Adrenal gland (tissue), 12 donors: ENCODE data around the gene GLP1R. TPM values are rescaled to one million over a fixed set of nuclear protein-coding genes. Genes with fewer than 3 reads are reported as not detected.

Experiments
- DNase-seq, 7 donors: peaks; one replicate each; pipeline ENCODE4 v3.0.0-alpha.2; 2019 to 2020
- H3K27ac ChIP-seq, 5 donors: fragments of 200-600 bp; sonication (generic) in 4 of 5; 1 replicate in 3 of 5; 2 replicates in 2 of 5; pipeline versions ENCODE4 v1.5.1 to v1.8.0; 2016 to 2020; ENCODE audit warnings: mild to moderate bottlenecking in 1 of 5
- H3K27me3 ChIP-seq: fragments of 200-600 bp; 2 replicates; pipeline ENCODE4 v1.8.0; 2021
- H3K36me3 ChIP-seq, 2 donors: fragments of 200-600 bp; replicated peaks in 1 of 2; 1 replicate in 1 of 2; 2 replicates in 1 of 2; pipeline versions ENCODE4 v1.5.1 to v1.8.0; 2018 to 2022
- H3K4me1 ChIP-seq, 2 donors: fragments of 200-600 bp; replicated peaks in 1 of 2; 1 replicate in 1 of 2; 2 replicates in 1 of 2; pipeline versions ENCODE4 v1.5.1 to v1.8.0; 2018 to 2021
- H3K4me3 ChIP-seq, 4 donors: fragments of 200-600 bp; sonication (generic) in 3 of 4; one replicate each; pipeline ENCODE4 v1.5.1; 2016 to 2018
- H3K9me3 ChIP-seq, 3 donors: fragments of 200-600 bp; sonication (generic) in 1 of 3; replicated peaks in 1 of 3; 1 replicate in 2 of 3; 2 replicates in 1 of 3; pipeline versions ENCODE4 v1.5.1 to v1.8.0; 2016 to 2021
- CTCF ChIP-seq, 6 experiments: fragments of 450-650 bp in 4 of 6; fragments of 200-600 bp in 2 of 6; sonication (generic) in 1 of 6; IDR thresholded peaks; 1 replicate in 5 of 6; 2 replicates in 1 of 6; pipeline versions ENCODE4 v1.5.1 to v1.8.0; 2016 to 2021; ENCODE audit warnings: antibody characterized with exemption in 6 of 6, mild to moderate bottlenecking in 2 of 6, moderate library complexity in 1 of 6
- POLR2A ChIP-seq, 2 donors: fragments of 450-650 bp; IDR thresholded peaks; one replicate each; pipeline ENCODE4 v1.6.1; 2017; ENCODE audit warnings: antibody characterized with exemption in 2 of 2, mild to moderate bottlenecking in 2 of 2, moderate library complexity in 1 of 2
- WGBS, 4 donors: extraction: QIAGEN DNeasy Blood & Tissue Kit in 2 of 4; methylation state at CpG; one replicate each; pipeline versions ENCODE4 v1.1.5 to v1.1.7; 2013 to 2017; 5-methylcytosine and 5-hydroxymethylcytosine counted together
- intact Hi-C, 2 donors: fragments of 100-400 bp; cut with DNase I; formaldehyde crosslinking; loops; one replicate each; pipeline versions ENCODE4 v1.14.1 to v1.15.0; 2022 to 2023
- polyA plus RNA-seq, 3 donors: library from polyadenylated mRNA; stranded (reverse); fragments of 200-250 nt in 2 of 3; fragments of 350-450 nt in 1 of 3; fragmentation: Illumina TruSeq in 1 of 3; extraction: RNeasy Lipid Tissue Mini Kit (QIAGEN cat#74804) in 1 of 3; gene quantifications; one replicate each; pipeline ENCODE4 v1.2.3, GENCODE V29; 2013 to 2014
- total RNA-seq, 9 donors: library from RNA; depleted of rRNA in 4 of 9; stranded (reverse); fragments of >200 nt in 4 of 9; fragments of 120-200 nt in 1 of 9; fragmentation: NEBNext Ultra II Directional in 1 of 9; extraction: Animal tissue kit (Norgen Biotek cat#: 25700) in 1 of 9; gene quantifications; one replicate each; pipeline versions ENCODE4 v1.1.0 to v1.2.4, GENCODE V29; 2013 to 2023
- donor health status: healthy with polysubstance abuse.
- donor health status: Bipolar disorder and iron deficiency.
- donor health status: DM: yes; HTN: yes; CAD: no.
- donor health status: DM: no; HTN: no; CAD: no.
- donor health status: DM: no; HTN: no; CAD: no.
- donor health status: DM: yes; HTN: yes; CAD: no.

Gene GLP1R
- total and polyA plus RNA-seq, 12 donors: 0.06 to 0.42 (median 0.11) TPM; not detected in 7

GRCh38 chr6:39114388-39114703 lies 65.8 kb downstream of the GLP1R start:
- Histone ChIP-seq H3K4me3 (peak overlapping the region in 3 of 4 donors; percentile 43 to 85 (median 51)), H3K27ac (peak overlapping the region in 4 of 5 donors; percentile 71 to 96 (median 90)), H3K9me3 (no peaks in the 10 kb centered on the region), H3K36me3 (no peaks in the 10 kb centered on the region), H3K4me1 (no peaks in the 10 kb centered on the region), H3K27me3 (no peaks in the 10 kb centered on the region)
- WGBS, 4 donors: 1 to 3% (median 2%) methylated on average over 8 to 11 of the region's 11 CpGs
- peak in 1 of 6 experiments; percentile 10 for TF ChIP-seq CTCF (IDR thresholded peaks at IDR 0.05)
- no peak for TF ChIP-seq POLR2A (IDR thresholded peaks at IDR 0.05)
- intact Hi-C loops: no loop called here
- DNase-seq: no peak

- Histone ChIP-seq H3K4me1 (no peaks in the 10 kb centered on the region), H3K36me3 (no peaks in the 10 kb centered on the region), H3K27me3 (no peaks in the 10 kb centered on the region), H3K9me3 (no peaks in the 10 kb centered on the region), H3K4me3 (peak within 1 kb of the TSS in 3 of 4 donors; percentile 43 to 85 (median 51)), H3K27ac (peak within 1 kb of the TSS; percentile 49 to 96 (median 85))
- whole genome bisulfite sequencing, 4 donors: 0 to 1% (median 1%) methylated on average over 7 to 68 of the region's 68 CpGs
- intact Hi-C loops: no loop called here
- DNase-seq: peak; percentile 90 to 96 (median 93)
- peak; percentile 44 to 78 for TF ChIP-seq POLR2A (IDR thresholded peaks at IDR 0.05)
- no peak for TF ChIP-seq CTCF (IDR thresholded peaks at IDR 0.05)
These were observed 66.4 kb downstream of the GLP1R start, which contains the start of gene SAYSD1 for GRCh38 chr6:39114704-39115599. SAYSD1 (minus strand) TSS chr6:39115186; CDS start chr6:39115089, 97 bp downstream.

- Histone ChIP-seq H3K27me3 (no peaks in the 10 kb centered on the region), H3K9me3 (no peaks in the 10 kb centered on the region), H3K27ac (no peak overlapping the region), H3K4me1 (no peaks in the 10 kb centered on the region), H3K36me3 (no peaks in the 10 kb centered on the region), H3K4me3 (no peak overlapping the region)
- intact Hi-C loops: no loop called here
- TF ChIP-seq POLR2A (IDR thresholded peaks at IDR 0.05): no peak
- no peak for TF ChIP-seq CTCF (IDR thresholded peaks at IDR 0.05)
- no peak for DNase-seq
- 83 to 89% (median 85%) methylated on average over 4 of the region's 4 CpGs for WGBS, 4 donors
These were observed 70.3 kb downstream of the GLP1R start for GRCh38 chr6:39118921-39119320.

GRCh38 chr6:39124114-39124513 lies 75.5 kb downstream of the GLP1R start:
- intact Hi-C loops: no loop called here
- no peak for DNase-seq
- H3K27me3 ChIP-seq: no peaks in the 10 kb centered on the region
- TF ChIP-seq POLR2A (IDR thresholded peaks at IDR 0.05) (no peak), CTCF (IDR thresholded peaks at IDR 0.05) (no peak)
- no peak overlapping the region for H3K4me3 ChIP-seq
- no peak overlapping the region for H3K27ac ChIP-seq
- H3K9me3 ChIP-seq: no peaks in the 10 kb centered on the region
- no peaks in the 10 kb centered on the region for H3K36me3 ChIP-seq
- no peaks in the 10 kb centered on the region for H3K4me1 ChIP-seq
